Endothelial cell of umbilical vein (primary cell): ENCODE data around the gene HPSE2.

Source experiments
- CTCF ChIP-seq, 2 donors: IDR thresholded peaks; 1 replicate in 1 of 2; 2 replicates in 1 of 2; pipeline ENCODE4 v1.5.1; 2011; ENCODE audit warnings: low read length in 2 of 2, mild to moderate bottlenecking in 2 of 2, moderate library complexity in 2 of 2, control low read depth in 1 of 2, inconsistent platforms in 1 of 2, low read depth in 1 of 2; ENCODE audit not compliant: insufficient read depth in 1 of 2; ENCODE audit errors: extremely low read depth in 1 of 2
- JUN ChIP-seq: IDR thresholded peaks from 2 replicates; pipeline ENCODE4 v1.6.1; 2011; ENCODE audit warnings: borderline replicate concordance, low read depth; ENCODE audit not compliant: insufficient read length, insufficient read depth
- POLR2A ChIP-seq: IDR thresholded peaks from 2 replicates; pipeline ENCODE4 v1.6.1; 2012; ENCODE audit warnings: low read depth, mild to moderate bottlenecking, control low read depth, low read length

DNA sequence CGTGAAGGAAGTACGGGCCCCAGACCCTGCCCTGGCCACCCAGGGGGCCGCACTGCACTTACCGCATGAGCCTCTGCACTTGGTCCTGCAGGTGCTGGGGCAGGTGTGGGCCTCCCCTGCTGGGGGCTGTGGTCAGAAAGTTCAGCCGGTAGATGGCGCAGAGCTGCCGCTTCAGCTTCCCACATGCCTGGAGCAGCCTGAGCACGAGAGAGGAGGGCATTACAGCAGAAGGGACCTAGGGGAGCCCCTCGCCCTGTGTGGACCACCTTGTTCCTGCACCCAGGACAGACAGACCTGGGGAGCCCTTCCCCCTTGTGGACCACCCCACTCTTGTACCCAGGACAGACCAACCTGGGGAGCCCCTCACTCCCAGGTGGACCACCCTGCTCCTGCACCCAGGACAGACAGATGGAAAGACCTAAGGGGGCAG lies 811.9 kb downstream of the HPSE2 start:
- no peak for TF ChIP-seq CTCF (IDR thresholded peaks at IDR 0.05; ENCODE audit: extremely low read depth in 1 of 2, insufficient read depth in 1 of 2, low read depth in 1 of 2, low read length in 2 of 2)
- TF ChIP-seq POLR2A: no peak
- no peak for TF ChIP-seq JUN
